ENCODE measurements around the gene NDUFS6. TPM values are rescaled to one million over a fixed set of nuclear protein-coding genes. Genes with fewer than 3 reads are reported as not detected.

Gene NDUFS6
- total RNA-seq, 4 donors from 2014 or later = 54.7 to 66.4 (median 55.7) TPM

DNA sequence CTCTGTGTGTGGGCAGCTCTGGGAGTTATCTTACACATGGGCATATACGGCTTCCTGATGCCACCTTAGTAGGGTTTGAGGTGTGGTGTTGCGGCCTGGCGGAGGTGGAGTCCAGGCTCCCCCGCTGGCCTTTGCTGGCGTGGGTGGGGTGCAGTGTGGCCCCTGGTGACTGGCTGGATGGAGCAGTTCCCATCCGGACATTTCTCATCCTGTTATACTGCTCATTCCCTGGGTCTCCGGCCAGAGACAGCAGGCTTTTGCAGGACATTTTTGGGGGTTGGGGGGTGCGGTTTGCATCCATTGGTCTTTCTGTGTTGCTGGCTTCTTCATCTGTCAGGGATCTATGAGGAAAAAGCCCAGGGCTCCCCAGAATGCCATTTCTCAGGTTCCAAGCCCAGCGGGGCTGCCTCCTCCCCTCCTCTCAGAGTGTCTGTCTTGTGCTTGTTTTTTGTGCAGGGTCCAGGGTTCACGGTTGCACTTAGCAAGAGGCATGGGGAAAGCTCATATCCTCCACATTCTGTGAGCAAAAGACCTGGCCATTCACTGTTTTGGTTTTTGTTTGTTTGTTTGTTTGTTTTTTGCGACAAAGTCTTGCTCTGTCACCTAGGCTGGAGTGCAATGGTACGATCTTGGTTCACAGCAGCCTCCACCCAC is 22.3 kb downstream of the NDUFS6 start:
- WGBS = 92% methylated on average over 8 of the region's 12 CpGs
- no peaks in the 10 kb centered on the region for H3K9me3 ChIP-seq
- H3K27me3 ChIP-seq = no peaks in the 10 kb centered on the region
- TF ChIP-seq, protein P1, sequence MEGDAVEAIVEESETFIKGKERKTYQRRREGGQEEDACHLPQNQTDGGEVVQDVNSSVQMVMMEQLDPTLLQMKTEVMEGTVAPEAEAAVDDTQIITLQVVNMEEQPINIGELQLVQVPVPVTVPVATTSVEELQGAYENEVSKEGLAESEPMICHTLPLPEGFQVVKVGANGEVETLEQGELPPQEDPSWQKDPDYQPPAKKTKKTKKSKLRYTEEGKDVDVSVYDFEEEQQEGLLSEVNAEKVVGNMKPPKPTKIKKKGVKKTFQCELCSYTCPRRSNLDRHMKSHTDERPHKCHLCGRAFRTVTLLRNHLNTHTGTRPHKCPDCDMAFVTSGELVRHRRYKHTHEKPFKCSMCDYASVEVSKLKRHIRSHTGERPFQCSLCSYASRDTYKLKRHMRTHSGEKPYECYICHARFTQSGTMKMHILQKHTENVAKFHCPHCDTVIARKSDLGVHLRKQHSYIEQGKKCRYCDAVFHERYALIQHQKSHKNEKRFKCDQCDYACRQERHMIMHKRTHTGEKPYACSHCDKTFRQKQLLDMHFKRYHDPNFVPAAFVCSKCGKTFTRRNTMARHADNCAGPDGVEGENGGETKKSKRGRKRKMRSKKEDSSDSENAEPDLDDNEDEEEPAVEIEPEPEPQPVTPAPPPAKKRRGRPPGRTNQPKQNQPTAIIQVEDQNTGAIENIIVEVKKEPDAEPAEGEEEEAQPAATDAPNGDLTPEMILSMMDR (IDR thresholded peaks at IDR 0.05) = no peak
- no peak for TF ChIP-seq EP300 (IDR thresholded peaks at IDR 0.05)
- no peak for TF ChIP-seq POLR2AphosphoS5 (IDR thresholded peaks at IDR 0.05)
- no peak for TF ChIP-seq POLR2A (IDR thresholded peaks at IDR 0.05; ENCODE audit: low read depth)
- H3K36me3 ChIP-seq = peaks cover 42 to 88% (median 67%) of the 10 kb centered on the region in 4 donors
- DNase-seq (ENCODE audit: extremely low spot score) = no peak
- H3K4me3 ChIP-seq = no peak overlapping the region
- H3K27ac ChIP-seq (replicated peaks in 1 of 4) = no peak overlapping the region
- H3K4me1 ChIP-seq = no peaks in the 10 kb centered on the region
- intact Hi-C loops (cut with DNase I) = no loop called here

DNA sequence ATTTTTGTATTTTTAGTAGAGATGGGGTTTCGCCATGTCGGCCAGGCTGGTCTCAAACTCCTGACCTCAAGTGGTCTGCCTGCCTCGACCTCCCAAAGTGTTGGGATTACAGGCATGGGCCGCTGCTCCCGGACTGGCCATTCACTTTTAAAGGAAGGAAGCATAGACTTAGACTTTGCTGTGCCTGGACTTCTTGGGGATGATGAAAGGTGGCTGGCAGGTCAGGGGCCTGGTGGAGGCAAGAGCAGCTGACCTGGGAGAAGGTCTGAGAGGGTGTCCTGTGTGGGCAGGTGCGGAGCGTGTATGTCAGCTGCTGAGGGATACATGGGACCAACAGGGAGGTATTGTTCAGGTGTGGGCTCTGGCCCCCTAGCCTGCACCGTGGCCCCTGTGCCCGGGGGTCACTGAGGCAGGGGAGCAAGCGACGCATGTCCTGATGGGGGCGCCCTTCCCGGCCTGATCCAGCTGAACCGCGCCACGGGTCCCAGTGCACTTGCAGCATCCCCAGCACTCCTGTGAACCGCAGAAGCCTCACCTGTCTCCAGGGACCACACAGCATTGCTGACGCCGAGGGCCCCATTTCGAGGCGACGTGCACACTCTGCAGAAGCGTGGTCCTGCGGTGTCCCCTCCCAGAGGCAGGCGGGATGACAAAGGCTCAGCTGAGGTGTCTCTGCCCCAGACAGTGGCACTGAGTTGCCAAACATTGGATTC is 23.1 kb downstream of the NDUFS6 start:
- Histone ChIP-seq H3K36me3 (peaks cover 34 to 80% (median 60%) of the 10 kb centered on the region in 4 donors), H3K4me1 (no peaks in the 10 kb centered on the region), H3K4me3 (no peak overlapping the region), H3K27ac (replicated peaks in 1 of 4) (no peak overlapping the region), H3K9me3 (no peaks in the 10 kb centered on the region), H3K27me3 (no peaks in the 10 kb centered on the region)
- DNase-seq (ENCODE audit: extremely low spot score) = no peak
- 97% methylated on average over 15 of the region's 25 CpGs for WGBS
- TF ChIP-seq EP300 (IDR thresholded peaks at IDR 0.05) = no peak
- TF ChIP-seq POLR2A (IDR thresholded peaks at IDR 0.05; ENCODE audit: low read depth) = no peak
- TF ChIP-seq, protein P1 (IDR thresholded peaks at IDR 0.05) = no peak
- TF ChIP-seq POLR2AphosphoS5 (IDR thresholded peaks at IDR 0.05) = no peak
- intact Hi-C loops (cut with DNase I) = no loop called here

DNA sequence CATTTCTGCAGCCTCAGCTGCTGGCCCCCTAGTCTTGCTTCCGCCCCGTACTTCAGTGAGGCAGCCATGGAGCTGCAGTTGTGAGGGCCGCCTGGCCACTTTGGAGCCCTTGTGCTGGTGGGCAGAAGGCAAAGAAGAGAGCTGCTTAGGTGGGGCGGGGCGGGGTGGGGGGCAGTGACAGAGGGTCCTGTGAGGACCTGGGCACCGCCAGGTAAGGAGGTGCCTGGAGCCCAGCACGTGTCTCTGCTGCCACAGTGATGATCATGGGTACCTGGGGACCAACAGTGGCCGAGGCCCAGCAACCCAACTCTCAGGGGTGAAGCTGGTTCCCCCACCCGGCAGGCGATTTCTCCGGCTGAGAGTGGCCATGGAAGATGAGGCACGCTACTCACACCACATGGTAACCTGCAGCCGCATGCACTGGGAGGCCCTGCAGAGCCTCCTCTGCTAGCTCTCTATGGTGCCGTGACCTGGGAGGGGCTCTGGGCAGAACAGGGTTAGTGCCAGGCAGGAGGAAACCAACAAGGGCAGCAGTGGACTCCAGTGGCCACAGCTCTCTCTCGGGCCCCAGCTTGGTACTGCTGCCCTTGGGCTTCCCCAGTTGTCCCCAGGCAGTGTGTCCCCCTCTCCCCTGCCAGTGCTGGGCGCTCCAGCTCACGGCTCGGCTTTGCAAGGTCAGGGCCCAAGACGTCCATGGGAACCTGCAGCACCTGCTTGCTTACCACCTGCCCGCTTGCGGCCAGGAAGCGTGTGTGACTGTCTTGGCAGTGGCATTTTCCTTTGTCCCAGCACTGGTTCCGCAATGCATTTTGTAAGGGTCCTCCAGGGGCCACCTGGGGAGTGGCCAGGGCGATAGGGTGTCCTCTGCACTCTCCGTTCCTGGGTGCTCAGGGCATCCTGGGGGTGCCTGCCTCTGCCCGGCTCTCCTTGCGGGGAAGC is 24.0 kb downstream of the NDUFS6 start:
- intact Hi-C loops (cut with DNase I) = no loop called here
- TF ChIP-seq EP300 (IDR thresholded peaks at IDR 0.05) (no peak), POLR2A (IDR thresholded peaks at IDR 0.05; ENCODE audit: low read depth) (no peak), POLR2AphosphoS5 (IDR thresholded peaks at IDR 0.05) (no peak)
- TF ChIP-seq, protein P1 (IDR thresholded peaks at IDR 0.05) = no peak
- no peak for DNase-seq (ENCODE audit: extremely low spot score)
- 96% methylated on average over 8 of the region's 27 CpGs for WGBS
- Histone ChIP-seq H3K27ac (replicated peaks in 1 of 4) (no peak overlapping the region), H3K9me3 (no peaks in the 10 kb centered on the region), H3K4me3 (no peak overlapping the region), H3K4me1 (no peaks in the 10 kb centered on the region), H3K27me3 (no peaks in the 10 kb centered on the region), H3K36me3 (peaks cover 34 to 71% (median 60%) of the 10 kb centered on the region in 4 donors)

DNA sequence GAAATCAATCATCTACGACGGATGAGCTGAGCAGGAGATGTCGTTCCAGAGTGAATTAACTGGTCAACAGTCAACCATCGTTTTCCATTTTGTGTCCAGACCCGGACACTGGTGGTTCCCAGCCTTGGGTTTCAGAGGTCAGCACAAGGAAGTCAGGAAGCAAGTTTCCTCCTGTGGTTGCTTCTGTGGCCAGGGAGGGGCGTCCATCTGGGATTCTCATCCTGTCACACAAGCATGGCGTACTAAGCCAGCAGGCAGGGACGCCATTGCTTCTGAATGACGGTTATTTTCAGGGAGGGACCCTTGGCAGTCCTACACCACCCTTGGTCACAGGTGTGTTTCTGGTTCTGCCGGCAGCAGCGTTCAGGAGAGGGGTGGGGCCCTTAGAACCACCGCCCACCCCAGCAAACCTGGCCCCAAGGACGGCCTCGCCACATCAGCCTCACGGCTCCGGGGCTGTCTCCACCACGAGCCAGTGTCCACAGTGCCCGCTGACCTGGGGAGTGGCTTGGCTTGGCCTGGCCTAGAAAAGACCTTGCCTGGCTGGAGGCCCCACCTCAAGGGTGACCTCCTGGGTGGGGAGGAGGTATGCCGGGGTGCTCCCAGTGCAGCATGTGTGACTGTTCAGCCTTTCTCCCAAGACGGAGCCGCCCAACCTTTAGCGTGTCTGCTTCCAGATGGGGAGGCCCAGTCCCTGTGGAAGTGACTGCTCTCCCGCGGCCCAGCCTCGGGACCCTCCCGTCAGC is 25.2 kb downstream of the NDUFS6 start:
- Histone ChIP-seq H3K4me1 (no peaks in the 10 kb centered on the region), H3K4me3 (no peak overlapping the region), H3K27me3 (no peaks in the 10 kb centered on the region), H3K27ac (replicated peaks in 1 of 4) (no peak overlapping the region), H3K36me3 (peaks cover 27 to 59% (median 49%) of the 10 kb centered on the region in 4 donors), H3K9me3 (no peaks in the 10 kb centered on the region)
- WGBS = 89% methylated on average over 26 of the region's 26 CpGs
- TF ChIP-seq, protein P1 (IDR thresholded peaks at IDR 0.05) = no peak
- TF ChIP-seq POLR2A (IDR thresholded peaks at IDR 0.05; ENCODE audit: low read depth) (no peak), EP300 (IDR thresholded peaks at IDR 0.05) (no peak), POLR2AphosphoS5 (IDR thresholded peaks at IDR 0.05) (no peak)
- intact Hi-C loops (cut with DNase I) = no loop called here
- no peak for DNase-seq (ENCODE audit: extremely low spot score)

Measured in esophagus muscularis mucosa (tissue), 4 donors.